NT2/D1 (cell line): ENCODE data around the gene KCNK5.

Experiments
- SUZ12 ChIP-seq: IDR thresholded peaks from 2 replicates; pipeline ENCODE4 v1.6.1; 2011; ENCODE audit not compliant: insufficient read length, insufficient read depth; ENCODE audit errors: extremely low read depth
- ZNF274 ChIP-seq: IDR thresholded peaks from 2 replicates; pipeline ENCODE4 v1.6.1; 2011; ENCODE audit warnings: mild to moderate bottlenecking, low read depth, low read length

GRCh38 chr6:39210450-39210849 is 18.8 kb downstream of the KCNK5 start:
- TF ChIP-seq ZNF274 (no peak), SUZ12 (no peak)
